GM18868 (cell line): ENCODE data around the gene CDKAL1.
"Not testable (repeated sequence)": the region's sequence is repeated elsewhere in the genome, so short reads cannot be mapped to it uniquely, and the experiment has no call there.

Experiments
- ATAC-seq: cut with Tn5 transposase; IDR thresholded peaks from one replicate; pipeline ENCODE4 v1.9.1; 2021; ENCODE audit warnings: mild to moderate bottlenecking, moderate library complexity; ENCODE audit not compliant: unreplicated experiment

CDKAL1 gene

GRCh38 chr6:21219856-21220255 is 685.6 kb downstream of the CDKAL1 start:
- no peak for ATAC-seq

GRCh38 chr6:21220271-21220987 is 686.2 kb downstream of the CDKAL1 start:
- ATAC-seq, result no peak

GRCh38 chr6:21222656-21223055 is 688.4 kb downstream of the CDKAL1 start:
- ATAC-seq, result no peak

- ATAC-seq, result no peak
Measured at GRCh38 chr6:21225912-21226311, 691.7 kb downstream of the CDKAL1 start.

- no peak for ATAC-seq
Measured at GRCh38 chr6:21227486-21227885, 693.2 kb downstream of the CDKAL1 start.

GRCh38 chr6:21228411-21228810 is 694.2 kb downstream of the CDKAL1 start:
- no peak for ATAC-seq

GRCh38 chr6:21228876-21229460 is 694.7 kb downstream of the CDKAL1 start:
- no peak for ATAC-seq

GRCh38 chr6:21230536-21230935 is 696.3 kb downstream of the CDKAL1 start:
- ATAC-seq, result no peak

- no peak for ATAC-seq
Measured at GRCh38 chr6:21235162-21235561, 700.9 kb downstream of the CDKAL1 start.

- no peak for ATAC-seq
Measured at GRCh38 chr6:21238208-21238607, 704.0 kb downstream of the CDKAL1 start.

GRCh38 chr6:21240709-21241108 is 706.5 kb downstream of the CDKAL1 start:
- no peak for ATAC-seq

- ATAC-seq, result no peak
Measured at GRCh38 chr6:21241231-21242130, 707.2 kb downstream of the CDKAL1 start.

GRCh38 chr6:21244897-21245470 is 710.7 kb downstream of the CDKAL1 start:
- no peak for ATAC-seq

- ATAC-seq, result no peak
Measured at GRCh38 chr6:21245488-21245887, 711.2 kb downstream of the CDKAL1 start.

- no peak for ATAC-seq
Measured at GRCh38 chr6:21246075-21246474, 711.8 kb downstream of the CDKAL1 start.

GRCh38 chr6:21254460-21254859 is 720.2 kb downstream of the CDKAL1 start:
- not testable (repeated sequence) for ATAC-seq

- no peak for ATAC-seq
Measured at GRCh38 chr6:21256197-21256596, 721.9 kb downstream of the CDKAL1 start.

- ATAC-seq, result no peak
Measured at GRCh38 chr6:21257125-21257524, 722.9 kb downstream of the CDKAL1 start.

- ATAC-seq, result no peak
Measured at GRCh38 chr6:21258665-21259064, 724.4 kb downstream of the CDKAL1 start.

- ATAC-seq, result no peak
Measured at GRCh38 chr6:21259660-21260059, 725.4 kb downstream of the CDKAL1 start.

GRCh38 chr6:21262504-21262903 is 728.2 kb downstream of the CDKAL1 start:
- ATAC-seq, result no peak
